Smooth muscle cell of bladder (primary cell): ENCODE measurements around the gene COX5B. TPM values are rescaled to one million over a fixed set of nuclear protein-coding genes. Genes with fewer than 3 reads are reported as not detected.

Experiments used
- total RNA-seq: library from RNA; depleted of rRNA; stranded (reverse); fragments of >200 nt; gene quantifications from 2 replicates; pipeline ENCODE4 v1.2.3, GENCODE V29; 2014

The COX5B gene
- 469 and 573 TPM in 2 replicates for total RNA-seq

GRCh38 chr2:97645695-97646629 lies at the start of gene COX5B:
Gene COX5B, plus strand, starts transcription at chr2:97646062. Its CDS starts 25 bp downstream, at chr2:97646087.

GRCh38 chr2:97663962-97664635 lies 18.2 kb downstream of the COX5B start, which contains the start of gene ACTR1B:
Gene ACTR1B, minus strand, starts transcription at chr2:97664044. Its CDS starts 154 bp downstream, at chr2:97663890.

GRCh38 chr2:97669448-97669847 lies 23.6 kb downstream of the COX5B start, which contains the start of gene C2orf92:
Gene C2orf92, plus strand, starts transcription at chr2:97669713. Its CDS starts 76 bp downstream, at chr2:97669789.

Other genes starting within 250 kb of the COX5B start
- 17.8 and 20.7 TPM in 2 replicates for gene ANKRD36B, start 56.2 kb upstream of the COX5B start, total RNA-seq
- gene ACTR1B, start 18.0 kb downstream of the COX5B start, total RNA-seq, result 42.8 and 51.1 TPM in 2 replicates
- 0.85 and 1.5 TPM in 2 replicates for gene C2orf92, start 23.7 kb downstream of the COX5B start, total RNA-seq
- gene ZAP70, start 67.5 kb downstream of the COX5B start, total RNA-seq, result not detected in 2 replicates